Pancreas (tissue), 10 donors: ENCODE data around the gene TMEM200A. TPM values are rescaled to one million over a fixed set of nuclear protein-coding genes. Genes with fewer than 3 reads are reported as not detected.

Source experiments
- ATAC-seq, 4 donors: fragments of 200-7000 bp; cut with Tn5 transposase; one replicate each; pipeline versions ENCODE4 v1.8.0 to v1.9.1; 2020; ENCODE audit warnings: mild to moderate bottlenecking in 4 of 4, moderate library complexity in 4 of 4
- DNase-seq, 6 donors: peaks; one replicate each; pipeline ENCODE4 v3.0.0-alpha.2; 2020
- FAIRE-seq: peaks from 2 replicates; lab custom pipeline; 2012; peaks lifted over from hg19 to GRCh38; lab: Jason Lieb, UNC
- H3K27ac ChIP-seq, 4 donors: fragments of 200-600 bp; sonication (generic); 1 replicate in 3 of 4; 2 replicates in 1 of 4; pipeline versions ENCODE4 v1.5.0 to v1.8.0; 2020
- H3K27me3 ChIP-seq, 4 donors: fragments of 200-600 bp; one replicate each; pipeline ENCODE4 v1.8.0; 2021
- H3K36me3 ChIP-seq, 3 donors: fragments of 200-600 bp; sonication (generic) in 1 of 3; one replicate each; pipeline versions ENCODE4 v1.5.0 to v1.8.0; 2020 to 2021
- H3K4me1 ChIP-seq, 3 donors: fragments of 200-600 bp; one replicate each; pipeline ENCODE4 v1.8.0; 2021
- H3K4me3 ChIP-seq, 4 donors: fragments of 200-600 bp; sonication (generic) in 2 of 4; one replicate each; pipeline versions ENCODE4 v1.5.0 to v1.8.0; 2020 to 2021
- H3K9me3 ChIP-seq, 4 donors: fragments of 200-600 bp; one replicate each; pipeline ENCODE4 v1.8.0; 2021
- WGBS, 2 donors: extraction: QIAGEN DNeasy Blood & Tissue Kit; methylation state at CpG; one replicate each; pipeline ENCODE4 v1.1.7; 2013; 5-methylcytosine and 5-hydroxymethylcytosine counted together
- intact Hi-C, 3 donors: fragments of 100-400 bp; cut with DNase I; formaldehyde crosslinking; loops; one replicate each; pipeline versions ENCODE4 v1.11.1 to v1.14.2; 2022
- polyA plus RNA-seq, 2 donors: library from polyadenylated mRNA; stranded (reverse); fragments of 200-250 nt; gene quantifications; one replicate each; pipeline ENCODE4 v1.2.3, GENCODE V29; 2013
- total RNA-seq, 6 donors: library from RNA; stranded (reverse); fragmentation: NEBNext Ultra II Directional in 4 of 6; extraction: Animal tissue kit (Norgen Biotek cat#: 25700) in 4 of 6; gene quantifications; one replicate each; pipeline versions ENCODE4 v1.2.1 to v1.2.4, GENCODE V29; 2021 to 2023
- TF ChIP-seq, protein P1 (sequence below), 4 donors: fragments of 200-600 bp; sonication (generic) in 3 of 4; IDR thresholded peaks; one replicate each; pipeline versions ENCODE4 v1.5.0 to v1.8.0; 2021; ENCODE audit warnings: antibody characterized with exemption in 4 of 4
- donor health status: healthy with polysubstance abuse.
- donor health status: DM: no; HTN: no; CAD: no; lungs with moderate emphysema.
- donor health status: DM: no; HTN: no; CAD: no.
- donor health status: control.
- donor health status: control.
- donor health status: Bipolar disorder and iron deficiency.
- donor health status: DM: yes; HTN: yes; CAD: no.
- donor health status: DM: no; HTN: no; CAD: no.
- donor health status: DM: no; HTN: no; CAD: no.
- donor health status: DM: yes; HTN: yes; CAD: no.

The TMEM200A gene
- total and polyA plus RNA-seq, 8 donors = 0.32 to 7.3 (median 1.3) TPM

DNA sequence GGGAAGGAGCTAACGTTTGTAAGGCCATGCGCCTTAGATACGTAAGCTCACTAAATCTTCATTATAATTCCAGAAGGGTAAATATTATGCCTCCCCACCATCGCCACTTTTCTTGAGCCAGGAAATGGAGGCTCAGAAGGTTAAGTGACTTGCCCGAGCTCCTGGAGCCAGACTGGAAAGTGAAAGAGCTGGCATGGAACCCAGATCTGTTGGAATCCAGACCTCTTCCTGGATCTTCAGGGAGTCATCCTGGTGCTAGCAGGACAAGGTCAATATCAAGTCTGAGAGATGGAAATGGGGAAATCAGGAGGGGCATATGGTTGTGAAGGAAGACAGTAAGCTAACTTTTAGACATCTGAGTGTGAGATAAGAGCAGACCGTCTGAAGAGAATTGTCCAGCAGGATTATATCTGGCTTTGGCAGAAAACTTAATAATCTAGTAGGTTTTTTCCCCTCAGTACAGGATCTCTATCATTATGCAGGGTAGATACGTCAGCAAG, 6.2 kb downstream of the TMEM200A start:
- H3K27ac ChIP-seq = no peak overlapping the region
- no peaks in the 10 kb centered on the region for H3K9me3 ChIP-seq
- H3K4me3 ChIP-seq = no peak overlapping the region
- H3K4me1 ChIP-seq = no peaks in the 10 kb centered on the region
- 56 to 62% methylated on average over 7 of the region's 7 CpGs for WGBS, 2 donors
- ATAC-seq (no peak), DNase-seq (no peak), FAIRE-seq (no peak)
- intact Hi-C loops = no loop called here
- no peaks in the 10 kb centered on the region for H3K36me3 ChIP-seq
- TF ChIP-seq, protein P1, sequence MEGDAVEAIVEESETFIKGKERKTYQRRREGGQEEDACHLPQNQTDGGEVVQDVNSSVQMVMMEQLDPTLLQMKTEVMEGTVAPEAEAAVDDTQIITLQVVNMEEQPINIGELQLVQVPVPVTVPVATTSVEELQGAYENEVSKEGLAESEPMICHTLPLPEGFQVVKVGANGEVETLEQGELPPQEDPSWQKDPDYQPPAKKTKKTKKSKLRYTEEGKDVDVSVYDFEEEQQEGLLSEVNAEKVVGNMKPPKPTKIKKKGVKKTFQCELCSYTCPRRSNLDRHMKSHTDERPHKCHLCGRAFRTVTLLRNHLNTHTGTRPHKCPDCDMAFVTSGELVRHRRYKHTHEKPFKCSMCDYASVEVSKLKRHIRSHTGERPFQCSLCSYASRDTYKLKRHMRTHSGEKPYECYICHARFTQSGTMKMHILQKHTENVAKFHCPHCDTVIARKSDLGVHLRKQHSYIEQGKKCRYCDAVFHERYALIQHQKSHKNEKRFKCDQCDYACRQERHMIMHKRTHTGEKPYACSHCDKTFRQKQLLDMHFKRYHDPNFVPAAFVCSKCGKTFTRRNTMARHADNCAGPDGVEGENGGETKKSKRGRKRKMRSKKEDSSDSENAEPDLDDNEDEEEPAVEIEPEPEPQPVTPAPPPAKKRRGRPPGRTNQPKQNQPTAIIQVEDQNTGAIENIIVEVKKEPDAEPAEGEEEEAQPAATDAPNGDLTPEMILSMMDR (IDR thresholded peaks at IDR 0.05) = no peak
- peaks cover 0 to 6% (median 0%) of the 10 kb centered on the region in 4 donors for H3K27me3 ChIP-seq

DNA sequence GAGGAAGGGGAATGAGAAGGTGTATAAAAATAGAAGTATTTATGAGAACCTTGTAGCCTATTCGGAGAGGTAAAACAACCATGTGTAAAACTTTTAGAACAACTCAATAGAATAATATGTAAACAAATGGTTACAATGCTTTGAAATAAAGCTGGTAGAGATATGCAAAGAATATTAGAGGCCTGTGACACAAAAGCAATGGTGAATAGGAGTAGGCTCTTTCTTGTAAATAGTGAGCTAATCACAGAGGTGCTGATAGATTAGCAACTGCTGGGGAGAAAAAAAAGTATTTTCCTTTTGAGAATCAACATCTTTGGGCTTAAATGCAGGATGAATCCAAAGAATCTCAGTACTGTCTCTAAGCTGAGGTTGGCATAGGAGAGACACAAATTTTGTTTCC, 7.0 kb downstream of the TMEM200A start:
- WGBS, 2 donors = 79 to 80% methylated on average over 1 of the region's 1 CpG

DNA sequence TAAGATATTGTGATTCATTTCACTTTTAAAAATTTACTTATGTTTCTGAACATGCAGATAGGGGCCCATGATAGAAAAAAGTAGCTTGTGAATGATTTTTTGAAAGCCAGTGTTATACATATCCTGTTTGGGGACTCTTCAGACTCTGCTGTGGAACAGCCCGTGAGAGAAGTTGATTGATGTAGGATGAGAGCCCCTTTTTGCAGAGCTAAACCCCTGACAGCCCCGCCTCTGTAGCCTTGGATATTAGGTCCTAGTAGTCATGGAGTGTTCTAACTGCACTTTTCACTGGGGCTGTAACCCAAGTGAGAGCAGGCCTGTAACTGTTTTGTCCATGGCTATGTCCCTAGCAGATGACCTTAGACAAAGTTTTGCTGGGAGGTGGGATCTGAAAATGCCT, 8.2 kb downstream of the TMEM200A start:
- H3K9me3 ChIP-seq = no peaks in the 10 kb centered on the region
- H3K4me1 ChIP-seq = no peaks in the 10 kb centered on the region
- TF ChIP-seq, protein P1 (IDR thresholded peaks at IDR 0.05) = no peak
- ATAC-seq (no peak), DNase-seq (no peak), FAIRE-seq (no peak)
- no peak overlapping the region for H3K4me3 ChIP-seq
- H3K36me3 ChIP-seq = no peaks in the 10 kb centered on the region
- WGBS, 2 donors = 45 to 46% methylated on average over 2 of the region's 2 CpGs
- H3K27ac ChIP-seq = no peak overlapping the region
- intact Hi-C loops = no loop called here
- no peaks in the 10 kb centered on the region for H3K27me3 ChIP-seq

More for the DNA sequence above, 7.0 kb downstream of the TMEM200A start:
- no peaks in the 10 kb centered on the region for H3K9me3 ChIP-seq
- DNase-seq (no peak), ATAC-seq (no peak), FAIRE-seq (no peak)
- H3K27ac ChIP-seq = no peak overlapping the region
- H3K4me3 ChIP-seq = no peak overlapping the region
- H3K36me3 ChIP-seq = no peaks in the 10 kb centered on the region
- intact Hi-C loops = no loop called here
- no peaks in the 10 kb centered on the region for H3K4me1 ChIP-seq
- TF ChIP-seq, protein P1 (IDR thresholded peaks at IDR 0.05) = no peak
- no peaks in the 10 kb centered on the region for H3K27me3 ChIP-seq

DNA sequence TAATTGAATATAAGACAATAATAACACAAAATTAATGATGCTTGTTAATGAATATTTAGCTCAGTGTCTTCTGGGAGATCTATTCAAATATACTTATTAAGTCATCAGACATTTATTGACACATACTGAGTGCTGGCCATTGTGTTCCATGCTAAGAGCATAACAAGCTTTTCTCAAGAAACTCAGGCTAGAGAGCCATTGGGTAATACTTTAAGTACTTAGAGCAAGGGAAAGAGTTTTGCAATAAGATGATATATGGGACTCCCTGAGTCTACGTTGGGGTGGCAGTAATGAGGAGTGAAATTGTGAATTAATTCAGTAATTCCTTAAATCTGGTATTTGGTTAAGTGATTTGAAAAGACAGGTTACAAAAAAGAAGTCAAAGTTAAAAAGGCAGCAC, 11.1 kb downstream of the TMEM200A start:
- no peaks in the 10 kb centered on the region for H3K4me1 ChIP-seq
- intact Hi-C loops = no loop called here
- H3K36me3 ChIP-seq = no peaks in the 10 kb centered on the region
- H3K4me3 ChIP-seq = no peak overlapping the region
- 47 to 56% methylated on average over 1 of the region's 1 CpG for WGBS, 2 donors
- H3K27ac ChIP-seq = no peak overlapping the region
- no peak for ATAC-seq
- TF ChIP-seq, protein P1 (IDR thresholded peaks at IDR 0.05) = no peak
- no peaks in the 10 kb centered on the region for H3K9me3 ChIP-seq
- H3K27me3 ChIP-seq = no peaks in the 10 kb centered on the region
- no peak for FAIRE-seq
- no peak for DNase-seq

DNA sequence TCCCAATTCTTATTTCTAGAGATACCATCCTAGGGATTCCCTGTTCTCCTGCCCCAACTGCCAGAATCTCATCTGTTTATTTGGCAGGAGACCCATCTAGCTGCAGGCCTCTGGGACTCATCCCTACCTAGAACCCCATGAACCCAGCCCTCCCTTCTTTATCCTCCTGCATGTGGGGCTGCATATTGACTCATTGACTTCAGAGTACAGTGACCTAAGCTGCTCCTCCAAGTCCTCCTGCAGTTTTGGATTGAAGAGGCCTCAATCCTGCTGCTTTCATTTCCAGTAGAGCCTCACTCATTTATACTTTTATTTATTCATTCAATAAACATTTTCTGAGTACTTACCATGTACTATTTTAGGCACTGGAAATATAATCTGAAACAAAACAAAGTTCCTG, 11.6 kb downstream of the TMEM200A start:
- H3K27ac ChIP-seq = no peak overlapping the region
- no peak for FAIRE-seq
- no peaks in the 10 kb centered on the region for H3K27me3 ChIP-seq
- DNase-seq = no peak
- no peaks in the 10 kb centered on the region for H3K36me3 ChIP-seq
- no peaks in the 10 kb centered on the region for H3K4me1 ChIP-seq
- H3K4me3 ChIP-seq = no peak overlapping the region
- ATAC-seq = no peak
- TF ChIP-seq, protein P1 (IDR thresholded peaks at IDR 0.05) = no peak
- intact Hi-C loops = no loop called here
- no peaks in the 10 kb centered on the region for H3K9me3 ChIP-seq
